OCI-LY3 (cell line): Measurements from ENCODE around the gene ZRANB1.

Source experiments
- H2AFZ ChIP-seq: fragments of 200-600, 300-600 bp; shearing (Covaris generic); 2 replicates; pipeline ENCODE4 v1.6.0; 2014; ENCODE audit warnings: antibody characterized with exemption, low read depth, low read length
- H3K27ac ChIP-seq: fragments of 200-600, 300-600 bp; sonication (generic); 2 replicates; pipeline ENCODE4 v1.5.1; 2014; ENCODE audit warnings: mild to moderate bottlenecking, low read length, moderate library complexity, mixed read lengths
- H3K27me3 ChIP-seq: fragments of 200-600, 300-600 bp; sonication (generic); 2 replicates; pipeline ENCODE4 v1.6.1; 2014; ENCODE audit warnings: low read depth, low read length, mixed read lengths
- H3K36me3 ChIP-seq: fragments of 200-600, 300-600 bp; sonication (generic); replicated peaks from 2 replicates; pipeline ENCODE3; 2014; ENCODE audit warnings: low read depth, low read length, mixed read lengths
- H3K4me1 ChIP-seq: fragments of 300-600, 200-600 bp; sonication (generic); 2 replicates; pipeline ENCODE4 v1.6.1; 2014; ENCODE audit warnings: low read length, mixed read lengths
- H3K4me2 ChIP-seq: fragments of 200-600, 300-600 bp; sonication (generic); 2 replicates; pipeline ENCODE4 v1.6.1; 2014; ENCODE audit warnings: low read length, mixed read lengths
- H3K4me3 ChIP-seq: fragments of 300-600, 200-600 bp; sonication (generic); 2 replicates; pipeline ENCODE4 v1.5.1; 2014; ENCODE audit warnings: antibody characterized with exemption, mild to moderate bottlenecking, low read length, moderate library complexity
- H3K79me2 ChIP-seq: fragments of 300-600, 200-600 bp; shearing (Covaris generic); 2 replicates; pipeline ENCODE4 v1.6.1; 2014; ENCODE audit warnings: mild to moderate bottlenecking, low read length, mixed read lengths
- H3K9ac ChIP-seq: fragments of 300-600, 200-600 bp; shearing (Covaris generic); 2 replicates; pipeline ENCODE4 v1.6.0; 2014; ENCODE audit warnings: mild to moderate bottlenecking, low read length, moderate library complexity
- H3K9me3 ChIP-seq: fragments of 200-600, 300-600 bp; shearing (Covaris generic); 2 replicates; pipeline ENCODE4 v1.6.1; 2014; ENCODE audit warnings: low read length, mixed read lengths; ENCODE audit not compliant: insufficient read depth
- H4K20me1 ChIP-seq: fragments of 200-600, 300-600 bp; sonication (generic); 2 replicates; pipeline ENCODE4 v1.6.1; 2016; ENCODE audit warnings: low read length, mixed read lengths; ENCODE audit not compliant: insufficient read depth
- CTCF ChIP-seq: fragments of 200-600, 300-600 bp; sonication (generic); IDR thresholded peaks from 2 replicates; pipeline ENCODE4 v1.5.1; 2014; ENCODE audit warnings: antibody characterized with exemption, low read length, low read depth
- EZH2phosphoT487 ChIP-seq: fragments of 200-600 bp; shearing (Covaris generic); IDR thresholded peaks from 2 replicates; pipeline ENCODE4 v1.6.1; 2018; ENCODE audit warnings: antibody characterized with exemption, mixed run types, low read depth

Gene ZRANB1

GRCh38 chr10:124921261-124921660 is 20.7 kb upstream of the ZRANB1 start:
- no peak for TF ChIP-seq EZH2phosphoT487
- no peak for TF ChIP-seq CTCF
- no peaks in the 10 kb centered on the region for H3K27me3 ChIP-seq
- peaks cover 8% of the 10 kb centered on the region for H3K4me1 ChIP-seq
- no peak overlapping the region for H3K4me2 ChIP-seq
- H3K9ac ChIP-seq: no peak overlapping the region
- no peak overlapping the region for H3K27ac ChIP-seq
- no peak overlapping the region for H2AFZ ChIP-seq
- peaks cover 43% of the 10 kb centered on the region for H4K20me1 ChIP-seq
- H3K9me3 ChIP-seq: no peaks in the 10 kb centered on the region
- H3K36me3 ChIP-seq: no peaks in the 10 kb centered on the region
- peaks cover 91% of the 10 kb centered on the region for H3K79me2 ChIP-seq
- no peak overlapping the region for H3K4me3 ChIP-seq

GRCh38 chr10:124923684-124924083 is 18.2 kb upstream of the ZRANB1 start:
- Histone ChIP-seq H3K27me3 (no peaks in the 10 kb centered on the region), H3K9ac (no peak overlapping the region), H3K36me3 (no peaks in the 10 kb centered on the region), H4K20me1 (peaks cover 47% of the 10 kb centered on the region), H3K4me3 (no peak overlapping the region), H3K9me3 (no peaks in the 10 kb centered on the region), H3K79me2 (peaks cover 94% of the 10 kb centered on the region), H3K4me2 (no peak overlapping the region), H2AFZ (no peak overlapping the region), H3K4me1 (peaks cover 4% of the 10 kb centered on the region), H3K27ac (no peak overlapping the region)
- TF ChIP-seq CTCF (no peak), EZH2phosphoT487 (no peak)

- Histone ChIP-seq H4K20me1 (peaks cover 37% of the 10 kb centered on the region), H3K4me2 (no peak overlapping the region), H3K4me1 (peaks cover 6% of the 10 kb centered on the region), H3K4me3 (no peak overlapping the region), H2AFZ (no peak overlapping the region), H3K36me3 (no peaks in the 10 kb centered on the region), H3K9ac (no peak overlapping the region), H3K27me3 (no peaks in the 10 kb centered on the region), H3K27ac (no peak overlapping the region), H3K9me3 (no peaks in the 10 kb centered on the region), H3K79me2 (peaks cover 91% of the 10 kb centered on the region)
- TF ChIP-seq EZH2phosphoT487: no peak
- no peak for TF ChIP-seq CTCF
Observed at GRCh38 chr10:124926548-124926947, 15.4 kb upstream of the ZRANB1 start.

GRCh38 chr10:124928087-124928486 is 13.8 kb upstream of the ZRANB1 start:
- Histone ChIP-seq H3K79me2 (peaks cover 88% of the 10 kb centered on the region), H3K9me3 (no peaks in the 10 kb centered on the region), H3K4me3 (no peak overlapping the region), H3K27ac (no peak overlapping the region), H3K36me3 (no peaks in the 10 kb centered on the region), H2AFZ (no peak overlapping the region), H3K4me2 (no peak overlapping the region), H4K20me1 (peaks cover 37% of the 10 kb centered on the region), H3K9ac (no peak overlapping the region), H3K27me3 (no peaks in the 10 kb centered on the region), H3K4me1 (peaks cover 6% of the 10 kb centered on the region)
- TF ChIP-seq EZH2phosphoT487: no peak
- TF ChIP-seq CTCF: no peak
